GM18526 (cell line): ENCODE data around the gene USP32.

Experiments
- POLR2A ChIP-seq: IDR thresholded peaks from 3 replicates; pipeline ENCODE4 v1.6.1; 2011; ENCODE audit not compliant: insufficient read length; ENCODE audit errors: extremely low read depth

USP32 gene, protein sequence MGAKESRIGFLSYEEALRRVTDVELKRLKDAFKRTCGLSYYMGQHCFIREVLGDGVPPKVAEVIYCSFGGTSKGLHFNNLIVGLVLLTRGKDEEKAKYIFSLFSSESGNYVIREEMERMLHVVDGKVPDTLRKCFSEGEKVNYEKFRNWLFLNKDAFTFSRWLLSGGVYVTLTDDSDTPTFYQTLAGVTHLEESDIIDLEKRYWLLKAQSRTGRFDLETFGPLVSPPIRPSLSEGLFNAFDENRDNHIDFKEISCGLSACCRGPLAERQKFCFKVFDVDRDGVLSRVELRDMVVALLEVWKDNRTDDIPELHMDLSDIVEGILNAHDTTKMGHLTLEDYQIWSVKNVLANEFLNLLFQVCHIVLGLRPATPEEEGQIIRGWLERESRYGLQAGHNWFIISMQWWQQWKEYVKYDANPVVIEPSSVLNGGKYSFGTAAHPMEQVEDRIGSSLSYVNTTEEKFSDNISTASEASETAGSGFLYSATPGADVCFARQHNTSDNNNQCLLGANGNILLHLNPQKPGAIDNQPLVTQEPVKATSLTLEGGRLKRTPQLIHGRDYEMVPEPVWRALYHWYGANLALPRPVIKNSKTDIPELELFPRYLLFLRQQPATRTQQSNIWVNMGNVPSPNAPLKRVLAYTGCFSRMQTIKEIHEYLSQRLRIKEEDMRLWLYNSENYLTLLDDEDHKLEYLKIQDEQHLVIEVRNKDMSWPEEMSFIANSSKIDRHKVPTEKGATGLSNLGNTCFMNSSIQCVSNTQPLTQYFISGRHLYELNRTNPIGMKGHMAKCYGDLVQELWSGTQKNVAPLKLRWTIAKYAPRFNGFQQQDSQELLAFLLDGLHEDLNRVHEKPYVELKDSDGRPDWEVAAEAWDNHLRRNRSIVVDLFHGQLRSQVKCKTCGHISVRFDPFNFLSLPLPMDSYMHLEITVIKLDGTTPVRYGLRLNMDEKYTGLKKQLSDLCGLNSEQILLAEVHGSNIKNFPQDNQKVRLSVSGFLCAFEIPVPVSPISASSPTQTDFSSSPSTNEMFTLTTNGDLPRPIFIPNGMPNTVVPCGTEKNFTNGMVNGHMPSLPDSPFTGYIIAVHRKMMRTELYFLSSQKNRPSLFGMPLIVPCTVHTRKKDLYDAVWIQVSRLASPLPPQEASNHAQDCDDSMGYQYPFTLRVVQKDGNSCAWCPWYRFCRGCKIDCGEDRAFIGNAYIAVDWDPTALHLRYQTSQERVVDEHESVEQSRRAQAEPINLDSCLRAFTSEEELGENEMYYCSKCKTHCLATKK (N-terminal part only)

DNA sequence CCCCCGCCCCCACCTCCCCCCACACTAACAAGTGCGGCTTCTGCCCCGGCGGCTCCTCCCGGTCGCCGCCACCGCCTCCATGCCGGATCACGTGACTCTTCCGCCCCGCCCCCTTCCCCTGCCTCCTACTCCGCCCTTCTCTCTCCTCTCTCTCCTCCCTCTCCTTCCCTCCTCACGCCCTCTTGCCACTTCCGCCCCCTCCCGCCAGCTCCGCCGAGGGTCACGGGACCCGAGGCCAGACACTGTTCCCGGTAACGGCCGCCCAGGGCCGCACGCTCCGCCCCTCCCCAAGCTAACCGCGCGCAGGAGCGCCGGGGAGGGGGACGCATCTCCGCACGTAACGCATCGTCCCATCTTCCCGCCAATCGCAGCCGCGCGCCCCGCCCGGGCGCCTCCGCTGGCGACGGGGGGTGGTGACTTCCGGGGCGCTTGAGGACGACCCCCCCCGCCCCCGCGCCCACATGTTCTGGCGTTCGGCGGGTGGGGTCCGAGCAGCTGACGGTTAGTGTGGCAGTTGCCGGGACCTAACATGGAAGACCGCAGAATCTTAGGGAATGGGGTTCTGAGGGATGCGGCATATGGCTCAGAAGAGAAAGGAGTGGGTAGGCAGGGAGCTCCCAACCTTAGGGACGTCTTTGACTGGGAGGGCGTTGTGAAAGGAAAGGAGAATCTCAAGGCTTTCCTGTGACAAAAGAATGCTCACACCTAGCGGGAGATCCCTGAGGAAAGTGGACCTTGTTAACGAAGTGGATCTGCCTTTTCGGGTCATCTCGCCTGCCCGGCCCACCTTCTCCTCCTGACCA is at the start of gene USP32:
USP32 (minus strand) TSS at position 92 of the 803 bp plus-strand sequence. CDS start 194 bp downstream, outside the sequence.
- peak; percentile 73 for TF ChIP-seq POLR2A

DNA sequence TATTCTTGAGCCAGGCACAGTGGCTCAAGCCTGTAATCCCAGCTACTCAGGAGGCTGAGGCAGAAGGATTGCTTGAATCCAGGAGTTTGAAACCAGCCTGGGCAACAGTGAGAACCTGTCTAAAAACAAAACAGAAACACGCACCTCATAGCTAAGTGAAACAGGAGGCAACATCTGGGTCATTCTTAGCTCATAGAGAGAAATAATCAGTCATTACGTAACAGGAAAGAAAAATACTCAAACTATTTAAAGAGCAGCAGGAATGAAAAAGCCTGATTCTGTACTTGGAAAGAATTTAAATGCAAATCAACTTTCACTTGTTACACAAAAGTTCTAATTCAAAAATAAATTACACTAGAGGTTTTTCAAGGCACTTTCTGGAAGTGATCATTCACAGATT is 47.6 kb upstream of the USP32 start:
- TF ChIP-seq POLR2A = no peak

DNA sequence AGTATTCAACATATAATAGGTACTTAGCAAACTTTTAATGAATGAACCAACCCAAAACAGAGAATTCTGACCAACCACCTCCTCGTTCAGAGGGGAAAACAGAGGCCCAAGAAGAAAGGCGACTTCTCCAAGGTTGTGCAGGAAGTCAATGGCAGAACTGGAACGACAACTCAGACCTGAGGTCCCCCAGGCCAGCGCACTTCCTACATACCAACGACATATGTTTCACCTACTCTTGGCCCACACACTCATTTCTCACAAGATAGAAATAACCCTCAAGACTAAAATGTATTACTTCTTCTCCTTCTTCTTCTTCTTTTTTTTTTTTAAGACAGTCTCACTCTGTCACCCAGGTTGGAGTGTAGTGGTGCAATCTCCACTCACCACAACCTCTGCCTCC is 44.7 kb upstream of the USP32 start:
- no peak for TF ChIP-seq POLR2A

DNA sequence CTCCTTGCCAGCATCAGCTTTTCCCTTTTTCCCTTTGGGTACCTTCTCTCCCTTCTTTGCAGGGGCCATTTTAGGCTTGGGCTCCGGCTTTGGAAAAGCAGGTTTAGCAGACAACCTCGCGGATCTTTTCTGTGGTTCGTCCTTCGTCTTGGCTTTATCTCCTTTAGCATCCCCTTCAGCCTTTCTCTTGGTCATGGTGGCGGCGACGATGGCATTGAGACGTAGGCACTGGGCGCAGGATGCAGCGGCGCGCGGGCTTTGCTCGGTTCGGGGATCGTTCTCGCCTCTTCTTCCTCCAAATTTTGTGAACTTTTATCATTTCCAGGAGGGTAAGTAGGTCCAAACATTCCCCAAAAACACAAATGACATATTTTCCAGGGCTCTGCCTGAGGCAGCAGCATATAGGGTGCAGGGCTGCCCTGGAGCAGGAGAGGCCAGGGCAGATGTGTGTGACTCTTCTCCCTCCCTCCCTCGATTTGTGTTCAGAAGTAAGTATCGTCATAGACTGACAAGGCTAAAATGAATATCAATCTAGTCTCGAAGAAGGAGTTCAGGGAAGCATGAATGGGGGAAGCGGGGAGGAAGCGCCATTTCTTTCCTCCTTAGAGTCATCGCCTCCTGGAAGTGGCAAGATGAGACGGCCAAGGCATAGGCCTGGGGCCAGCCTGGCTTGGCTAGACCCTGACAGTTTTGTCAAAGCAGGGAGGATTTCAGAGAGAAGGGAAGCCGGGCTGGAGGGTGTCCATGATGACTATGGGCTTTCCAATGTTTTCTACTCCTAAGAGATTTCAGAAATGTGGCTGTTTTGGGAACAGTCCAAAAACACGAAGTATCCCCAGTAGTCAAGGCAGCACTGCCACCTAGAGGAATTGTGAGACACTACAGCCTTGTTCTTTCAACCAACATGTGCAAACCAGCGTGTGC is 43.6 kb upstream of the USP32 start:
- no peak for TF ChIP-seq POLR2A

DNA sequence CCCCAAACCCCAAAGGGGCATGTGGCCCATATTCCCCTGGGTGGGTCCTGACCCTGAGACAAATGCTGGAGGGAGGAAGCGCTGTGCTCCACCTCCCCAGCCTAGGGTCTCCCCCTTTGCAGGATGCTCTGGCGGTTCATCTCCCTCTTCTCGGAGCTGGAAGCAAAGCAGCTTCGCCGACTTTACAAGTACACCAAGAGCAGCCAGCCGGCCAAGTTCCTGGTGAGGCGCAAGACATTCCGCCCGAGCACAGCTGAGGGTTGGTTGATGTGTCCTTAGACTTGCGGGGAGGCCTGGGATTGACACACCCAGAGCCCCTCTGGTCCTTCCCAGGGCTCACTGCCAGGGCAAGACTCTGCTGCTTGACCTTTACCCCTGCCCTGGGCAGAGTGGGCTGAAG is 34.7 kb upstream of the USP32 start:
- TF ChIP-seq POLR2A = no peak

DNA sequence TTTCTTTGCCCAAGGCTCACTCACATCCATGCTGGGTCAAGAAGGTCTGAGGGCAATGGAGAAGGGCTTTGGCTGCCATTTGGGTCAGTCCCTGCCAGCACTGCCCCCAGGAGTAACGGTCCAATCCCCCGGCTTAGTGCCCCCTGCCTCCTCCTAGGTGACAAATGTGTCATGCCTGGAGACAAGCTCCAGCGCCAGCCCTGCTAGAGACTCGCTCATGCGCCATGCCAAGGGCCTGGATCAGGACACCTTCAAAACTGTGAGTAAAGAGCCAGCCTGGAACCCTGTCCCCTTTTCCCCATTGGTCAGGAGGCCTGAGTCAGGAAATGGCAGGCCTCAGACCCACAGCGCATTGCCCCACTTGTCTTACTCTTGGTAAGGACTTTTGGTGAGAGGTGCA is 33.7 kb upstream of the USP32 start:
- TF ChIP-seq POLR2A = no peak

DNA sequence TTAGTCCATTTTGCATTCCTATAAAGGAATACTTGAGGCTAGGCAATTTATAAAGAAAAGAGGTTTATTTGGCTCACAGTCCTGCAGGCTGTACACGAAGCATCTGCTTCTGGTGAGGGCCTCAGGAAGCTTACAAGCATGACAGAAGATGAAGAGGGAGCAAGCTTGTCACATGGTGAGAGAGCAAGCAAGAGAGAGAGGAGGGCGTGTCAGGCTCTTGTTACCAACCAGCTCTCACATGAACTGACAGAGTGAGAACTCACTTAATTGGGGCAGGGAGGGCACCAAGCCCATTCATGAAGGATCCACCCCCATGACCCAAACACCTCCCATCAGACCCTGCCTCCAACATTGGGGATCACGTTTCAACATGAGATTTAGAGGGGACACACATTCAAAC is 31.9 kb upstream of the USP32 start:
- TF ChIP-seq POLR2A = no peak

DNA sequence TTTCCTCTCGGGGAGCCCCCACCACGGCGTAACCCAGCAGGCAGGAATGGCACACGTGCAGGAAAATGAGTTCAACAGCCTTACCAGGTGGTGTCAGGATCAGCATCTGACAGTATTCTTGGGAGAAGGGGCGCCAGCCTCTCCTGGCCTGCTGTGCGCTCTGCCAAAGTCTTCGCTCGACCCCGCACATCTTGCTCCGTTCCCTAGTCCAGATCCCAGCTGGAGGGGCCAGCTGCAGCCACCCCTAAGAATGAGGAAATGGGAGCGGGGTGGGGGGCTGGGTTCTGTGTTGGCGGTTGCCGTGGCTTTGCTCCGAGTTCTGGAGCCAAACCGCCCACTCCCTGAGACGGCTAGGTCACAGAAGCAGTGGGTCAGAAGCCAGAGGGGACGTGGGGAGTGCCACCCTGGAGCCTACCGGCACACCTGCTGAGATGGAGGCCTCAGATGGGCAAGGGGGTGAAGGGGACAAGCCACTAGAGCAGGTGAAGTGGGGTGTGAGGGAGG is 30.3 kb upstream of the USP32 start, which contains the start of gene CHCT1:
CHCT1 (plus strand) TSS at position 328 of the 504 bp plus-strand sequence; CDS start at position 432, 104 bp downstream.
- no peak for TF ChIP-seq POLR2A

DNA sequence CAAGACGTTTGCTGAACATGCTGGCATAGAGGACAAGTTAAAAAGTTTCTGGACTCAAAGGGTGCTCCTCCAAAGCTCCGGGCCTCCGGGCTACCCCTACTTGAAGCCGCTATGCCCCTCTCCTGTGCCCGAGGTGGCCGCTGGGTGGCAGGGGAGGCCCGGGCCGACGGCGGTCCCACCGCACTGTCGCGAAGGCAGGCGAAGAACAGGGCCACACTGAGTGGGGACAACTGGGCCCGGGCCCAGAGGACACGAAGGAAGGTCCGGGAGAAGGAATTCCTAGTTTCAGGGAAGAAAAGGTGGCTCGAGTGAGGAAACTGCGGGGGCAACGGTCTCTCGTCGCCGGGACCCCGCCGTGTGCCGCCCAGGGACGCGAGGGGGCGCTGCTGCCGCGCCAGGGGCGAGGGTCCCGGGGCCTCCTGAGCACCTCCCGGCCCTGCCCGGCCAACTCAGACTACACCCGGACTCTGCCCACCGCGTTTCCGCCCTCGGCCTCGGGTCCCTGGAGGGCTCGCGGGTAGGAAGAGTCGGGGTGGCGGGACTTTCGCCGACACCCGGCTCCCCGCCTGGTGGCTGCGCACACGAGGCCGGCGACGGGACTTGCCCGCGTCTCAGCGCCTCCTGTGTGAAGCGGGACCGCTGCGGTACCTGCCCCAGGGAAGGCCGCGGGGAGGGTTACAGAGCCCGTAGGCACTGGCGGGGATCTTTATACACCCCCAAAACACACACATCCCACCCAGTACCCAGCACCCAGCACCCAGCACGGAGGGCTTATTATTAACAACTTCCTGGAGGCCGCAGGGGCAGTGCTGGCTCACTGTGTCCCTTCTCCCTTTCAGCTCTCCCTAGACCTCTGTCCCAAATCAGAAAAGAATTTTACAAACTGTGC is 29.6 kb upstream of the USP32 start:
- TF ChIP-seq POLR2A = no peak

DNA sequence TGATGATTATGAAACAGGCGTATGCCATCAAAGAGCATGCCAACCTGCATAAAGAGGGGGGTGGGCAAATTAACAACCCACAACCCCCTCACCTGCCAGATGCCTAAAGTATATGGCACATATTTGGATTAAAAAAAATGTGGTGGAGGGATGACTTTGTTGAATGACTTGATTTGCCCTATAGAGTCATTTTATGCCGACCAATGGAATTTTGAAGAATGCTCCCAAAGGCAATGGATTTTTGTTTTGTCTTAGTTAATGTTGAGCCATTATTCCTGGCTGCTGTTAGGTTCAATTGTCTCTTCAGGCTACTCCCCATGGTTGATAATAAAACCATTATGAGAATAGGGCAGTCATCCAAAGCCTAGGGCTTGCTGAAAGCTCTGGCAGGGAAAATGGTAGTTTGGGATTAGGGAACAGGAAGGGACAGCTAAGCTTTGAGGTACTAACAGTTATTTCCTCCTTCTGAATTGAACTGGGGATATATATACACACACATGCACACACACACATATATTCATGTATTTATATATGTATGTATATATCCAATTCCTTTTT is 24.5 kb upstream of the USP32 start:
- no peak for TF ChIP-seq POLR2A

DNA sequence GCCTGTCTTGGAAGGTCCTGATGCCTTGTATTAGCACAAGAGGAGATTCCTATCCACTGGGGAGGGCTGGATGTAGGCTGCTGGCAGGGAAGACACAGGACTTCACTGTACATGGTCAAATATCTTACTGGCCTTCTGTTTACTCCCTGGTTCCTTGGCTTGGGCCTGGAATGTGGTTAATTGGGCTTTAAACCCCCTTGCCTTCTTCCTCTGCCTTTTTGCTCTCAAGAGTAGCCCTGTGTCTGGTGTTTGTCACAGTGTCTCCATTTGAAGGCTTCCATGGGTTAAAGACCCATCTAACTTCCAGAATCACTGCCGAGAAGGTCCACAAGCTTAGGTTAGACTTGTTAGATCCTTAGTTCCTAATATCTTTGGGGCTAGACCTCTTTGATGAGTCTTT is 23.2 kb upstream of the USP32 start:
- no peak for TF ChIP-seq POLR2A

DNA sequence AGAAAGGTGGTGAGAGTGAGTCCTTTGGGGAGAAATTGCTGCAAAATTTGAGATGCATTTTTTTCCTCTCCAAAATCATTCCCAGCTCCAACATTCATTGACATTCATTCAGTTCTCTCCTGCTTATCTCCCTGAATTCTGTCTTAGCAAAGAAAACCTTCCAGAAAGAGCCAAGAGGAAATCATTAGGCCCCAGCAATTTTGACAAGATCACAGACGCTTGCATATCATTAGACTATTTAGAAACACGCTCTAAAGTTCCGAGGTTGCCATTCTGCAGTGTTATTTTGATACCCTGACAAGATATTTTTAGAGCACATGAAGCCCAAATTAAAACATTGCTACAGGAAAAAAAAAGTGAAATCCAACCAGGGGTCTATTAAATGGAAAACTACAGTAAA is 20.8 kb upstream of the USP32 start:
- TF ChIP-seq POLR2A = no peak

DNA sequence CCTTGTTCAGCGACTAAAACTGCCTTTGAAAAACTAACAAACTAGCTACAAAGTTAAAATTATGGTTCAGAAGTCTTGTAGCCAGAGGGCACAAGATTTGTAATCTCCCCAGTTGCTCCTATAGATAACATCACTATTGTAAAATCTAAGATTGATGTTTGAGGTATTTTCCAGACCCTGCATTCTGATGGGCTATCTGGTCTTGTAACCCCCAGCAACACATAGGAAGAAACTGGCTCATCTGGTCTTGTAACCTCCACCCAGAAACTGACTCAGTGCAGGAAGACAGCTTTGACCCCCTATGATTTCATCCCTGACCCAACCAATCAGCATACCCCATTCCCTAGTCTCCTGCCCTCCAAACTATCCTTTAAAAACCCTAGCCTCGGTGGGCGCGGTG is 18.1 kb upstream of the USP32 start:
- TF ChIP-seq POLR2A = no peak
